MM.1S (cell line): Measurements from ENCODE around the gene MAD1L1.

Experiments
- EZH2 ChIP-seq: fragments of 300-600 bp; sonication (generic); optimal IDR thresholded peaks from 2 replicates; pipeline ENCODE3; 2017; ENCODE audit warnings: low read depth, mild to moderate bottlenecking, antibody characterized with exemption, low read length, mixed read lengths
- EZH2phosphoT487 ChIP-seq: fragments of 300-600 bp; sonication (generic); IDR thresholded peaks from 2 replicates; pipeline ENCODE4 v1.6.1; 2018; ENCODE audit warnings: antibody characterized with exemption, low read length
- TF ChIP-seq, protein P1 (sequence below): fragments of 300-600 bp; sonication (generic); IDR thresholded peaks from 2 replicates; pipeline ENCODE4 v1.5.1; 2016; ENCODE audit warnings: antibody characterized with exemption, low read length, mixed read lengths

- TF ChIP-seq, protein P1, sequence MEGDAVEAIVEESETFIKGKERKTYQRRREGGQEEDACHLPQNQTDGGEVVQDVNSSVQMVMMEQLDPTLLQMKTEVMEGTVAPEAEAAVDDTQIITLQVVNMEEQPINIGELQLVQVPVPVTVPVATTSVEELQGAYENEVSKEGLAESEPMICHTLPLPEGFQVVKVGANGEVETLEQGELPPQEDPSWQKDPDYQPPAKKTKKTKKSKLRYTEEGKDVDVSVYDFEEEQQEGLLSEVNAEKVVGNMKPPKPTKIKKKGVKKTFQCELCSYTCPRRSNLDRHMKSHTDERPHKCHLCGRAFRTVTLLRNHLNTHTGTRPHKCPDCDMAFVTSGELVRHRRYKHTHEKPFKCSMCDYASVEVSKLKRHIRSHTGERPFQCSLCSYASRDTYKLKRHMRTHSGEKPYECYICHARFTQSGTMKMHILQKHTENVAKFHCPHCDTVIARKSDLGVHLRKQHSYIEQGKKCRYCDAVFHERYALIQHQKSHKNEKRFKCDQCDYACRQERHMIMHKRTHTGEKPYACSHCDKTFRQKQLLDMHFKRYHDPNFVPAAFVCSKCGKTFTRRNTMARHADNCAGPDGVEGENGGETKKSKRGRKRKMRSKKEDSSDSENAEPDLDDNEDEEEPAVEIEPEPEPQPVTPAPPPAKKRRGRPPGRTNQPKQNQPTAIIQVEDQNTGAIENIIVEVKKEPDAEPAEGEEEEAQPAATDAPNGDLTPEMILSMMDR: no peak
- TF ChIP-seq EZH2 (no peak), EZH2phosphoT487 (no peak)
Measured at GRCh38 chr7:2245883-2246675, 13.3 kb upstream of the MAD1L1 start.
